ENCODE results near the gene NPBWR2.

Gene NPBWR2

GRCh38 chr20:64079273-64080012 is 27.9 kb downstream of the NPBWR2 start, which contains the start of gene RGS19 (continued):
- TF ChIP-seq ZNF23 (tag by site-specific recombination; IDR thresholded peaks at IDR 0.05; ENCODE audit: borderline replicate concordance) (no peak), PBX3 (CRISPR knock-in tag; IDR thresholded peaks at IDR 0.05) (no peak), ZNF26 (tag by site-specific recombination; IDR thresholded peaks at IDR 0.05) (no peak), ZNF10 (tag by site-specific recombination; IDR thresholded peaks at IDR 0.05) (no peak), ZBTB49 (tag by site-specific recombination; IDR thresholded peaks at IDR 0.05; ENCODE audit: low read depth) (no peak), ATF2 (tag by site-specific recombination; IDR thresholded peaks at IDR 0.05; ENCODE audit: low read depth) (no peak), ZFP41 (tag by site-specific recombination; IDR thresholded peaks at IDR 0.05; ENCODE audit: borderline replicate concordance) (no peak), ZNF174 (tag by site-specific recombination; IDR thresholded peaks at IDR 0.05) (no peak), ZNF747 (tag by site-specific recombination; IDR thresholded peaks at IDR 0.05) (no peak), ZSCAN18 (tag by site-specific recombination; IDR thresholded peaks at IDR 0.05) (no peak), YY1 (tag by site-specific recombination; IDR thresholded peaks at IDR 0.05) (no peak), PRDM4 (tag by site-specific recombination; IDR thresholded peaks at IDR 0.05) (no peak), ZNF621 (tag by site-specific recombination; IDR thresholded peaks at IDR 0.05) (no peak), ZBTB1 (tag by site-specific recombination; IDR thresholded peaks at IDR 0.05) (no peak), ZNF133 (tag by site-specific recombination; IDR thresholded peaks at IDR 0.05) (no peak), KLF10 (tag by site-specific recombination; IDR thresholded peaks at IDR 0.05) (0 out of 2 replicates have a peak, but pooled peaks have one; percentile 33), TRIM28 (IDR thresholded peaks at IDR 0.05; ENCODE audit: borderline replicate concordance, low read length) (no peak), BCL11B (tag by site-specific recombination; IDR thresholded peaks at IDR 0.05; ENCODE audit: low read depth) (no peak), ZNF341 (tag by site-specific recombination; IDR thresholded peaks at IDR 0.05; ENCODE audit: low read depth) (no peak), ZNF473 (tag by site-specific recombination; IDR thresholded peaks at IDR 0.05) (no peak), ZNF558 (tag by site-specific recombination; IDR thresholded peaks at IDR 0.05) (no peak), ZNF266 (tag by site-specific recombination; IDR thresholded peaks at IDR 0.05; ENCODE audit: low read depth) (no peak), OVOL3 (tag by site-specific recombination; IDR thresholded peaks at IDR 0.05) (no peak), SETDB1 (IDR thresholded peaks at IDR 0.05; ENCODE audit: insufficient read length, low read length) (no peak), ZNF600 (tag by site-specific recombination; IDR thresholded peaks at IDR 0.05) (no peak), ZNF791 (tag by site-specific recombination; IDR thresholded peaks at IDR 0.05) (no peak), ZNF214 (tag by site-specific recombination; IDR thresholded peaks at IDR 0.05; ENCODE audit: borderline replicate concordance) (no peak), ZNF776 (tag by site-specific recombination; IDR thresholded peaks at IDR 0.05; ENCODE audit: borderline replicate concordance) (no peak), ZNF362 (tag by site-specific recombination; IDR thresholded peaks at IDR 0.05) (no peak)
